Purkinje cell (primary cell): ENCODE measurements around the gene SENP3. TPM values are rescaled to one million over a fixed set of nuclear protein-coding genes. Genes with fewer than 3 reads are reported as not detected.

Source experiments
- polyA plus RNA-seq: library from polyadenylated mRNA; unstranded; fragments of >200 nt; fragmentation: Nextera tagmentation; gene quantifications from 2 replicates; pipeline ENCODE4 v1.2.1, GENCODE V29; 2014

SENP3 gene
- 2.3 and 3.2 TPM in 2 replicates for polyA plus RNA-seq

DNA sequence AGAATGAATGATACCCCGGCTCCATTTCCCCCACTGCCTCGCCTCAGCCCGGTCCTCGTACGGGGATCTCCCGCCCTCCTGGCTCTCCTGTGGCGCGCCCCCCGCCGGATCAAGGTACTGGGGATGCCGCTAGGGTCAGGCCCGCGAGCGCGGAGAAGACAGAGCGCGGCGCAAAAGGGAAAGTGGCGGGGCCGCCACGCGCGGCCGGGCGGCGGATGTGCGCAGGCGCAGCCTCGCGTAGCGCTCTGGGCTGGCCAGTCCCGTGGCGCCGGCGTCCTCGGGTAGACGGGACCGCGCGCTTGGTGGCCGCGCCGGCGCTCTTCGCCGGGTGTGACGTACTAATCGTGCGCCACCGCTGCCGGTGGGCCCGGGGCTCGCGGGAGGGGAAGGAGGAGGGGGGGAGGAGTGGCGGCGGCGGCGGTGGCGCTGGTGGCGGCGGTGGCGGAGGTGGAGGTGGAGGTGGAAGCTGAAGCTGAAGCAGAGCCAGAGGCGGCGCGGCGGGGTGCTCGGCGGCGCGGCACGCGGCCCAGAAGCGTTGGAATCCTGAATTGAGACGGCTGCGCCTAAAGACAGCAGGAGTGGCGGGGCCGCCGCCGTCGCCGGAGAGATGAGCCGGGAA lies at the start of gene SENP3:
TSS of gene SENP3 (plus strand) at position 331 of the 619 bp plus-strand sequence. CDS start 1,158 bp downstream, outside the sequence.

DNA sequence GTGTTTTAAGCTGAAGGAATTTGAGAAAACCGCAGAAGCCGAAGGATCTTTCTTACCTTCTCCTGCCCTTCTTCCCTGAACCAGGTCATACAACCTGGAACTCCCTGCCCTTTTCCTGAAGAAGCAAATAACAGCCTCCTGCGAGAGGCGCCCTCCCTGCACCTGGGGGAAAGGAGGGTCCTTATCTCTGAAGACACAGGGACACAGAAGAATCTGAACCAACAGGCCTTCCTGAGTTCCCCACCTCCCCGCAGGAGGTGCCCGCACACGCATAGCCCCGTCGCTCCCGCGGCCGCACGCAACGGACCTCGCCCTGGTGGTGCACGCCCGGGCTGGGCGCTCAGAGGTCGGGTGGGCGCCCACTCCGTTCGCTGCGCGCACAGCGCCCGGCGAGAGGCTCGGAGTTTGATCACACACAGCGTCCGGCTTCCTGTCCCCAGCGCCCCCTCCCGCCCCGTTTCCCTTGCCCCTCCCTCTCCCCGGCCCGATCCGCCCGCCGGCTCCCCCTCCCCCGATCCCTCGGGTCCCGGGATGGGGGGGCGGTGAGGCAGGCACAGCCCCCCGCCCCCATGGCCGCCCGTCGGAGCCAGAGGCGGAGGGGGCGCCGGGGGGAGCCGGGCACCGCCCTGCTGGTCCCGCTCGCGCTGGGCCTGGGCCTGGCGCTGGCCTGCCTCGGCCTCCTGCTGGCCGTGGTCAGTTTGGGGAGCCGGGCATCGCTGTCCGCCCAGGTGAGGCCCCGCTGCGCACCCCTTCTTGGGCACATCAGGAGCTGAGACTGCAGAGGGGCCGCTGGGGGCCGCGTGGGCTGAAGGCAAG lies 12.9 kb upstream of the SENP3 start, which contains the start of gene TNFSF12:
TSS of gene TNFSF12 (plus strand) at position 474 of the 816 bp plus-strand sequence. CDS start at position 570, 96 bp downstream.

DNA sequence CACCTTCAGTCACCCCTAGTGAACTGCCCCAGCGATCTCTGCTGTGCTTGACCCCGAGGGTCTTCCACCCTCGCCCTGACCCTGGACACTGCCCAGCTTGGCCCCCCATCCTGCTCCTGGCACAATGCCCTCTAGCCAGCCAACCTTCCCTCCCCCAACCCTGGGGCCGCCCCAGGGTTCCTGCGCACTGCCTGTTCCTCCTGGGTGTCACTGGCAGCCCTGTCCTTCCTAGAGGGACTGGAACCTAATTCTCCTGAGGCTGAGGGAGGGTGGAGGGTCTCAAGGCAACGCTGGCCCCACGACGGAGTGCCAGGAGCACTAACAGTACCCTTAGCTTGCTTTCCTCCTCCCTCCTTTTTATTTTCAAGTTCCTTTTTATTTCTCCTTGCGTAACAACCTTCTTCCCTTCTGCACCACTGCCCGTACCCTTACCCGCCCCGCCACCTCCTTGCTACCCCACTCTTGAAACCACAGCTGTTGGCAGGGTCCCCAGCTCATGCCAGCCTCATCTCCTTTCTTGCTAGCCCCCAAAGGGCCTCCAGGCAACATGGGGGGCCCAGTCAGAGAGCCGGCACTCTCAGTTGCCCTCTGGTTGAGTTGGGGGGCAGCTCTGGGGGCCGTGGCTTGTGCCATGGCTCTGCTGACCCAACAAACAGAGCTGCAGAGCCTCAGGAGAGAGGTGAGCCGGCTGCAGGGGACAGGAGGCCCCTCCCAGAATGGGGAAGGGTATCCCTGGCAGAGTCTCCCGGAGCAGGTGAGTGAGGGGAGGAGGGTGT lies 3.0 kb upstream of the SENP3 start, which contains the start of gene TNFSF13:
TSS of gene TNFSF13 (plus strand) at position 207 of the 776 bp plus-strand sequence. CDS start at position 497, 290 bp downstream.

DNA sequence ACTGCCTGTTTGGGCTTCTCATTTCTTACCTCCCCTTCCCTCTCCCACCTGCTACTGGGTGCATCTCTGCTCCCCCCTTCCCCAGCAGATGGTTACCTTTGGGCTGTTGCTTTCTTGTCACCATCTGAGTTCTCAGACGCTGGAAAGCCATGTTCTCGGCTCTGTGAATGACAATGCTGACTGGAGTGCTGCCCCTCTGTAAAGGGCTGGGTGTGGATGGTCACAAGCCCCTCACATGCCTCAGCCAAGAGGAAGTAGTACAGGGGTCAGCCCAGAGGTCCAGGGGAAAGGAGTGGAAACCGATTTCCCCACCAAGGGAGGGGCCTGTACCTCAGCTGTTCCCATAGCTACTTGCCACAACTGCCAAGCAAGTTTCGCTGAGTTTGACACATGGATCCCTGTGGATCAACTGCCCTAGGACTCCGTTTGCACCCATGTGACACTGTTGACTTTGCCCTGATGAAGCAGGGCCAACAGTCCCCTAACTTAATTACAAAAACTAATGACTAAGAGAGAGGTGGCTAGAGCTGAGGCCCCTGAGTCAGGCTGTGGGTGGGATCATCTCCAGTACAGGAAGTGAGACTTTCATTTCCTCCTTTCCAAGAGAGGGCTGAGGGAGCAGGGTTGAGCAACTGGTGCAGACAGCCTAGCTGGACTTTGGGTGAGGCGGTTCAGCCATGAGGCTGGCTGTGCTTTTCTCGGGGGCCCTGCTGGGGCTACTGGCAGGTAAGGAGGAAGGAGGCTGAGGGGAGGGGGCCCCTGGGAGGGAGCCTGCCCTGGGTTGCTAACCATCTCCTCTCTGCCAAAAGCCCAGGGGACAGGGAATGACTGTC lies 17.5 kb downstream of the SENP3 start, which contains the start of gene CD68:
TSS of gene CD68 (plus strand) at position 638 of the 833 bp plus-strand sequence. CDS start at position 678, 40 bp downstream.

DNA sequence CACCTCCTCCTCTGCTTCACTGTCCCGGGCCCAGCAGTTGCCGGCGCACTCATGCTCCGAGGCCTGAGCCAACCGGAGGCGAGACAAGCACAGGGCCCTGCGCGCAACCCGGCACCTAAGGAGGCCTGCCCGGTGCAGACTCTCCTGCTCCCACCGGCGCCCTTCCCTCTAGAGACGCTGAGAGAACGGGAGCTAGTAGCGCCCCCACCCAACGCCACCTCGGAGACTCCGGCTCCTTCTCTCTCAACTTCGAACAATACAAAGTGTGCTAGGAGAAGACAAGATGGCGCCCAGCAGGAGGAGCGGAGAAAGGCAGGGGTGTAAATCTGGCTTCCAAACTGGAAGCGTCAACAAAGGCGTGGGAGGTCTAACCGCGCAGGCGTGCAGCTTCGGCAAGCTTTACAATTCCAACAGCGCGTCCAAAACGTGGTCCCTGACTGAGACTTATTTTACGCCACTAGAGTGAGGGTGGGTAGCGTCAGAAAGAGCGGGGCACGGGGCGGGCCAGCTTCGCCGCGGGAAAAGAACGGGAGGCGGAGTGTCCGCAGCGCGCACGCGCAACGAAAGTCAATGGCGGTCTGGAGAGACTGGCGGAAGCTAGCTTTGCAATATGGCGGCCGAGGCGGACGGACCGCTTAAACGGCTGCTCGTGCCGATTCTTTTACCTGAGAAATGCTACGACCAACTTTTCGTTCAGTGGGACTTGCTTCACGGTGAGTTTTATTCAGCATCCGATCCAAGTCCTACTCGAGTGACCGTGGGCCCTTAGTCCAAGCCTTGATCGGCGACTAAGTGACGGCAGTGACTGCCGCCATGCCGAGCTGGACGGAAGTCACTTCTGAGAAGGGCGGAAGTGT lies 21.8 kb downstream of the SENP3 start, which contains the start of gene MPDU1:
TSS of gene MPDU1 (plus strand) at position 600 of the 857 bp plus-strand sequence. CDS start at position 611, 11 bp downstream.

DNA sequence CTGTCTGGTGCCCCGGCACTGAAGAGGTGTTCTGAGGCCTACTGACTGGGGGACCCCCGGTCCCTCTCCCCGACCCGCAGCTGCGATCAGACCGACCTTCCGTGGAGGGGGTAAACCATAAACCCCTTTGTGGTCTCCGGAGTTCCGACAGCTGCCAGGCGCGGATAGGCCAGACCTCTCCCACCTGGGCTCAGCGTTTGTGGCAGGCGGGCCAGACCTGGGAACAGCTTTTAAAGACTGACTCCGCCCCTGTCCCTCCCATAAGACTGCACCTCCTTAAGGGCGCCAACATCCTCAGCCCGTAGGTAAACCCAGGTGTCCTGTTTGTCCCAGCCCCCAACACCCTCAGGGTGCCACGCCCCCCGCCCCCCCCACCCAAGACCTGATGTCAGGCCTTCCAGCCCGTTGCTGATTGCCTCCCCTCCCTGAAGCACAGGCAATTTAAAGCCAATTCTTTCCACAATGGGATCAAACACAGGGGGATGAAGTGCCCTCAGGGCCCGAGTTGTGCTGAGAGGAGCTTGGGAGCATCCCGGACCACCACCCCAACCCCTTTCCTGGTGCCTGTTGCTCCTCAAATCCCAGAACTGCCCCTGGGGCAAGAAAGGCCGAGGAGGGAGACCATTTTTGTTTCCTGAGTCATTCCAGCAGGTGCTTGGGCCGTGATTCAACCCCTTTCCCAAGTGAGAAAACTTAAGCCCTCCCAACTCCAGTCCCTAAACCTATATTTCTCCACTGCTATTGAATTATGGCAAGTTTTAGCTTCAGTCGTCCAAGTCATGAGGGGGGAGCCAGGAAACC lies 28.4 kb downstream of the SENP3 start, which contains the start of gene SOX15:
TSS of gene SOX15 (minus strand) at position 204 of the 801 bp plus-strand sequence. CDS start 418 bp downstream, outside the sequence.

DNA sequence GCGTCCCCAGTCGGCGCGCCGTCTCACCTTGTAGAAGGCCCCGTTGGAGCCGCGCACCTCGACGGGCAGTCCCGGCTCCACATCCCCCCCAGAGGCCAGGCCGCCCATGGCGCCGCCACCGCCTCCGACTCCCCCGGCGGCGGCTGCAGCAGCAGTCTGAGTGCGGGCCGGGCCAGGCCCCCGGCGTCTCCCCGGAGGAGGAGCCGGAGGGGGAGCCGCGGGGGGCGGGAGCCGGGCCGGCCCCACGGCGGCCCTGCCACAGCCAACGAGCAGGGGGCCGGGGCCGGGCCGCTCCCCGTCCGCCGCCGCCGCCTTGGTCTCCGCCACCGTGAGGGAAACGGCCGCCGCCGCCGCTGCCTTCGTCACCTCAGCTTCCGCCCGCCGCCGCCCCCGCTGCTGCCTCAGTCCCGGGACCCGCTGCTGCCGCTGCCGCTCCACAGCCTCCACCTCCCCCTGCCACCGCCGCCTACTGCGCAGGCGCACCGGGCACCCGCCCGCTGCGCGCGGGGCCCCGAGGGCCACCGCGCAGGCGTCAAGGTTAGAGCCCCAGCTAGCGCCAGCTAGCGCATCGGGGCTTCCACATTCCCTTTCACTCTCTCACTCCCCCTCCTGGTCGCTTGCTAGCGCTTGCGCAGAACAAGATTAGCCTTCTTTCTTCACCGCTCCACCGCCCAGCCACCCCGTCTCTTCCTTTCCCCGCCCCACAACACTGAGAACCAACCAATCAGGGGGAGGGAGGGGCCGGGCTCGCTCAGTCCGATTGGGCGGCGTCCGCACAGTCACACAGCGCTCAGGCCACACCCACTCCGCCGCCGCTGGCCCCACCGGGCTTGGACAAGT lies 52.9 kb downstream of the SENP3 start, which contains the start of gene FXR2:
TSS of gene FXR2 (minus strand) at position 473 of the 840 bp plus-strand sequence. CDS start at position 108, 365 bp downstream.

Other genes with a start within 250 kb of the SENP3 start
- 42.5 and 54.6 TPM in 2 replicates for gene GPS2, start 246.6 kb upstream of the SENP3 start, polyA plus RNA-seq
- gene NEURL4, start 232.6 kb upstream of the SENP3 start, polyA plus RNA-seq = 0.34 TPM in 1 of 2 replicates, not detected in the other
- 4.1 and 5.8 TPM in 2 replicates for gene ACAP1, start 225.4 kb upstream of the SENP3 start, polyA plus RNA-seq
- gene KCTD11, start 209.8 kb upstream of the SENP3 start, polyA plus RNA-seq = not detected in 2 replicates
- not detected in 2 replicates for gene TMEM95, start 206.8 kb upstream of the SENP3 start, polyA plus RNA-seq
- 0.15 TPM in 1 of 2 replicates, not detected in the other for gene TNK1, start 180.8 kb upstream of the SENP3 start, polyA plus RNA-seq
- gene PLSCR3, start 167.4 kb upstream of the SENP3 start, polyA plus RNA-seq = 1.3 and 1.8 TPM in 2 replicates
- gene TMEM256, start 157.8 kb upstream of the SENP3 start, polyA plus RNA-seq = 148 and 161 TPM in 2 replicates
- gene NLGN2, start 154.1 kb upstream of the SENP3 start, polyA plus RNA-seq = 6.6 and 13.0 TPM in 2 replicates
- gene SPEM1, start 141.6 kb upstream of the SENP3 start, polyA plus RNA-seq = not detected in 2 replicates
- not detected in 2 replicates for gene SPEM2, start 136.3 kb upstream of the SENP3 start, polyA plus RNA-seq
- not detected in 2 replicates for gene SPEM3, start 133.1 kb upstream of the SENP3 start, polyA plus RNA-seq
- gene TMEM102, start 126.5 kb upstream of the SENP3 start, polyA plus RNA-seq = not detected in 2 replicates
- 1.2 and 2.0 TPM in 2 replicates for gene FGF11, start 122.4 kb upstream of the SENP3 start, polyA plus RNA-seq
- 14.7 and 16.0 TPM in 2 replicates for gene CHRNB1, start 116.9 kb upstream of the SENP3 start, polyA plus RNA-seq
- gene ZBTB4, start 82.3 kb upstream of the SENP3 start, polyA plus RNA-seq = 9.2 and 9.5 TPM in 2 replicates
- not detected in 2 replicates for gene SLC35G6, start 80.5 kb upstream of the SENP3 start, polyA plus RNA-seq
- 6.4 and 7.7 TPM in 2 replicates for gene POLR2A, start 77.6 kb upstream of the SENP3 start, polyA plus RNA-seq
- gene TNFSF12, start 12.9 kb upstream of the SENP3 start, polyA plus RNA-seq = 1.9 and 5.1 TPM in 2 replicates
- gene TNFSF13, start 3.2 kb upstream of the SENP3 start, polyA plus RNA-seq = 0.28 TPM in 1 of 2 replicates, not detected in the other
- gene CD68, start 17.7 kb downstream of the SENP3 start, polyA plus RNA-seq = 0.63 TPM in 1 of 2 replicates, not detected in the other
- gene MPDU1, start 21.9 kb downstream of the SENP3 start, polyA plus RNA-seq = 14.2 and 26.1 TPM in 2 replicates
- 5.0 and 6.3 TPM in 2 replicates for gene SOX15, start 28.2 kb downstream of the SENP3 start, polyA plus RNA-seq
- gene FXR2, start 53.0 kb downstream of the SENP3 start, polyA plus RNA-seq = 7.1 and 20.3 TPM in 2 replicates
- gene SAT2, start 65.9 kb downstream of the SENP3 start, polyA plus RNA-seq = 107 and 126 TPM in 2 replicates
- gene SHBG, start 68.2 kb downstream of the SENP3 start, polyA plus RNA-seq = 2.5 TPM in 1 of 2 replicates, not detected in the other
- gene ATP1B2, start 89.0 kb downstream of the SENP3 start, polyA plus RNA-seq = 56.0 and 70.0 TPM in 2 replicates
- 3.0 and 3.7 TPM in 2 replicates for gene TP53, start 125.6 kb downstream of the SENP3 start, polyA plus RNA-seq
- gene WRAP53, start 126.6 kb downstream of the SENP3 start, polyA plus RNA-seq = 1.1 and 1.4 TPM in 2 replicates
- gene EFNB3, start 143.3 kb downstream of the SENP3 start, polyA plus RNA-seq = 2.8 TPM in 1 of 2 replicates, not detected in the other
- 0.16 TPM in 1 of 2 replicates, not detected in the other for gene DNAH2, start 155.8 kb downstream of the SENP3 start, polyA plus RNA-seq